HCT116 (cell line): ENCODE results near the gene SOBP.
"Not testable (repeated sequence)": the region's sequence is repeated elsewhere in the genome, so short reads cannot be mapped to it uniquely, and the experiment has no call there.

Experiments used
- POLR2A ChIP-seq: IDR thresholded peaks from 2 replicates; pipeline ENCODE4 v1.7.0; 2011; ENCODE audit warnings: borderline replicate concordance; ENCODE audit not compliant: insufficient read depth, insufficient read length; ENCODE audit errors: extremely low read depth
- REST ChIP-seq: IDR thresholded peaks from 2 replicates; pipeline ENCODE4 v1.6.1; 2012; ENCODE audit warnings: low read depth
- SP1 ChIP-seq: IDR thresholded peaks from 2 replicates; pipeline ENCODE4 v1.6.1; 2012; ENCODE audit warnings: low read depth
- ZBTB33 ChIP-seq: IDR thresholded peaks from 2 replicates; pipeline ENCODE4 v1.6.1; 2011; ENCODE audit warnings: mild to moderate bottlenecking, low read length, moderate library complexity; ENCODE audit not compliant: insufficient replicate concordance; ENCODE audit errors: extremely low read depth
- TF ChIP-seq, protein P1 (sequence below), 3 experiments: fragments of 200-600 bp in 1 of 3; sonication (generic) in 1 of 3; IDR thresholded peaks in 2 of 3; conservative IDR thresholded peaks in 1 of 3; 2 replicates each; pipeline ENCODE4 v1.5.1; 2012 to 2017; ENCODE audit warnings: low read depth in 2 of 3, low read length in 2 of 3, antibody characterized with exemption in 1 of 3, borderline replicate concordance in 1 of 3, control low read depth in 1 of 3, mild to moderate bottlenecking in 1 of 3, mixed read lengths in 1 of 3, mixed run types in 1 of 3, moderate library complexity in 1 of 3; ENCODE audit not compliant: insufficient read depth in 1 of 3

DNA sequence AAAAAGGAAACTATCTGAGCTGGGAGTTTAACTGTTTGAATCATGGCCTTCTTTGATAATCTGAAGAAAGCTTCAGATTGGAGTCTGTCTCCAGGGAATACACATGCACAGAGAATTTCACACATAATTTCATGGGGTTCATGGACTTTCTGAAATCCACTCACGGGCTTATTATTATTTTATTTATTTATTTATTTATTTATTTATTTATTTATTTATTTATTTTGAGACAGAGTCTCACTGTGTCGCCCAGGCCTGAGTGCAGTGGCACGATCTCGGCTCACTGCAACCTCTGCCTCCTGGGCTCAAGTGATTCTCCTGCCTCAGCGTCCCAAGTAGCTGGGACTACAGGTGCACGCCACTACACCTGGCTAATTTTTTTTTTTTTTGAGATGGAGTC lies 63.2 kb downstream of the SOBP start:
- TF ChIP-seq REST, ZBTB33, POLR2A, SP1: not testable (repeated sequence)
- TF ChIP-seq, protein P1, sequence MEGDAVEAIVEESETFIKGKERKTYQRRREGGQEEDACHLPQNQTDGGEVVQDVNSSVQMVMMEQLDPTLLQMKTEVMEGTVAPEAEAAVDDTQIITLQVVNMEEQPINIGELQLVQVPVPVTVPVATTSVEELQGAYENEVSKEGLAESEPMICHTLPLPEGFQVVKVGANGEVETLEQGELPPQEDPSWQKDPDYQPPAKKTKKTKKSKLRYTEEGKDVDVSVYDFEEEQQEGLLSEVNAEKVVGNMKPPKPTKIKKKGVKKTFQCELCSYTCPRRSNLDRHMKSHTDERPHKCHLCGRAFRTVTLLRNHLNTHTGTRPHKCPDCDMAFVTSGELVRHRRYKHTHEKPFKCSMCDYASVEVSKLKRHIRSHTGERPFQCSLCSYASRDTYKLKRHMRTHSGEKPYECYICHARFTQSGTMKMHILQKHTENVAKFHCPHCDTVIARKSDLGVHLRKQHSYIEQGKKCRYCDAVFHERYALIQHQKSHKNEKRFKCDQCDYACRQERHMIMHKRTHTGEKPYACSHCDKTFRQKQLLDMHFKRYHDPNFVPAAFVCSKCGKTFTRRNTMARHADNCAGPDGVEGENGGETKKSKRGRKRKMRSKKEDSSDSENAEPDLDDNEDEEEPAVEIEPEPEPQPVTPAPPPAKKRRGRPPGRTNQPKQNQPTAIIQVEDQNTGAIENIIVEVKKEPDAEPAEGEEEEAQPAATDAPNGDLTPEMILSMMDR (IDR thresholded peaks at IDR 0.05 in 2 of 3, conservative IDR thresholded peaks at IDR 0.05 in 1 of 3; ENCODE audit: borderline replicate concordance in 1 of 3, insufficient read depth in 1 of 3, low read depth in 2 of 3, low read length in 2 of 3) = not testable (repeated sequence)
